GM21619 (cell line): ENCODE data around the gene ATP11C.
"Not testable (repeated sequence)": the region's sequence is repeated elsewhere in the genome, so short reads cannot be mapped to it uniquely, and the experiment has no call there.

Experiments
- ATAC-seq: cut with Tn5 transposase; IDR thresholded peaks from one replicate; pipeline ENCODE4 v1.9.1; 2021; ENCODE audit not compliant: unreplicated experiment

ATP11C gene

GRCh38 chrX:139924696-139925095, 8.2 kb downstream of the ATP11C start:
- no peak for ATAC-seq

GRCh38 chrX:139924069-139924695, 8.7 kb downstream of the ATP11C start:
- ATAC-seq, result no peak

- ATAC-seq, result not testable (repeated sequence)
These were observed 11.7 kb downstream of the ATP11C start for GRCh38 chrX:139921142-139921541.

GRCh38 chrX:139920316-139920715, 12.5 kb downstream of the ATP11C start:
- no peak for ATAC-seq

GRCh38 chrX:139914421-139914820, 18.4 kb downstream of the ATP11C start:
- ATAC-seq, result no peak

- ATAC-seq, result no peak
These were observed 23.1 kb downstream of the ATP11C start for GRCh38 chrX:139909712-139910111.

GRCh38 chrX:139907078-139907477, 25.8 kb downstream of the ATP11C start:
- ATAC-seq, result no peak

GRCh38 chrX:139905743-139906142, 27.1 kb downstream of the ATP11C start:
- ATAC-seq, result no peak

GRCh38 chrX:139905051-139905450, 27.8 kb downstream of the ATP11C start:
- no peak for ATAC-seq

GRCh38 chrX:139903210-139903609, 29.6 kb downstream of the ATP11C start:
- no peak for ATAC-seq

- ATAC-seq, result no peak
These were observed 30.3 kb downstream of the ATP11C start for GRCh38 chrX:139902559-139902958.

GRCh38 chrX:139898334-139898733, 34.5 kb downstream of the ATP11C start:
- no peak for ATAC-seq

GRCh38 chrX:139892512-139892911, 40.3 kb downstream of the ATP11C start:
- ATAC-seq, result peak; percentile 72

GRCh38 chrX:139890991-139891700, 41.7 kb downstream of the ATP11C start:
- no peak for ATAC-seq

- ATAC-seq, result no peak
These were observed 43.1 kb downstream of the ATP11C start for GRCh38 chrX:139889760-139890159.

GRCh38 chrX:139883984-139884383, 48.9 kb downstream of the ATP11C start:
- ATAC-seq, result no peak

- no peak for ATAC-seq
These were observed 50.6 kb downstream of the ATP11C start for GRCh38 chrX:139882299-139882698.

GRCh38 chrX:139881572-139881971, 51.3 kb downstream of the ATP11C start:
- no peak for ATAC-seq

- no peak for ATAC-seq
These were observed 51.7 kb downstream of the ATP11C start for GRCh38 chrX:139881130-139881529.

- no peak for ATAC-seq
These were observed 55.0 kb downstream of the ATP11C start for GRCh38 chrX:139877710-139878414.

GRCh38 chrX:139875841-139876240, 57.0 kb downstream of the ATP11C start:
- no peak for ATAC-seq

GRCh38 chrX:139869796-139870195, 63.1 kb downstream of the ATP11C start:
- ATAC-seq, result no peak
